HCEC 1CT (cell line): ENCODE data around the gene CA14.
"Not testable (repeated sequence)": the region's sequence is repeated elsewhere in the genome, so short reads cannot be mapped to it uniquely, and the experiment has no call there.

Experiments used
- DNase-seq: peaks from one replicate; pipeline ENCODE4 v3.0.0-alpha.2; 2017

The CA14 gene

GRCh38 chr1:150236614-150237100, 20.9 kb upstream of the CA14 start:
- no peak for DNase-seq

GRCh38 chr1:150237176-150237575, 20.4 kb upstream of the CA14 start:
- DNase-seq: not testable (repeated sequence)

GRCh38 chr1:150237746-150238145, 19.8 kb upstream of the CA14 start:
- no peak for DNase-seq

- DNase-seq: no peak
Measured at GRCh38 chr1:150243003-150243402, 14.6 kb upstream of the CA14 start.

GRCh38 chr1:150249936-150250335, 7.6 kb upstream of the CA14 start:
- DNase-seq: no peak

GRCh38 chr1:150256198-150256553, 1.4 kb upstream of the CA14 start:
- no peak for DNase-seq

GRCh38 chr1:150256554-150257341, 826 bp upstream of the CA14 start:
- DNase-seq: no peak

GRCh38 chr1:150259217-150259616, 1.6 kb downstream of the CA14 start:
- no peak for DNase-seq

GRCh38 chr1:150259758-150260669, 2.4 kb downstream of the CA14 start:
- DNase-seq: no peak

GRCh38 chr1:150261367-150261766, 3.8 kb downstream of the CA14 start:
- no peak for DNase-seq

GRCh38 chr1:150262388-150263320, 5.1 kb downstream of the CA14 start:
- no peak for DNase-seq

- DNase-seq: no peak
Measured at GRCh38 chr1:150263549-150263948, 6.0 kb downstream of the CA14 start.

- no peak for DNase-seq
Measured at GRCh38 chr1:150267896-150268295, 10.3 kb downstream of the CA14 start.

- DNase-seq: peak; percentile 19
Measured at GRCh38 chr1:150268340-150268704, 10.7 kb downstream of the CA14 start.

- peak; percentile 97 for DNase-seq
Measured at GRCh38 chr1:150268705-150269403, 11.3 kb downstream of the CA14 start, which contains the start of gene APH1A. APH1A (minus strand) TSS chr1:150269016; CDS start chr1:150268810, 206 bp downstream.

GRCh38 chr1:150269451-150269850, 11.9 kb downstream of the CA14 start:
- DNase-seq: no peak

- DNase-seq: no peak
Measured at GRCh38 chr1:150271291-150271959, 13.9 kb downstream of the CA14 start.

- DNase-seq: no peak
Measured at GRCh38 chr1:150273311-150273710, 15.7 kb downstream of the CA14 start.

- no peak for DNase-seq
Measured at GRCh38 chr1:150280138-150280707, 22.6 kb downstream of the CA14 start.

- peak; percentile 71 for DNase-seq
Measured at GRCh38 chr1:150281221-150281757, 23.7 kb downstream of the CA14 start.
